ENCODE measurements around the gene TBC1D7. TPM values are rescaled to one million over a fixed set of nuclear protein-coding genes. Genes with fewer than 3 reads are reported as not detected.

TBC1D7 gene
- polyA plus RNA-seq, 3 donors, result 26.9 to 37.9 (median 36.3) TPM

- DNase-seq (ENCODE audit: extremely low read depth in 1 of 11, low read depth in 9 of 11, low spot score in 4 of 11), result no peak
Measured at GRCh38 chr6:13260101-13260598, 68.2 kb downstream of the TBC1D7 start.

DNA sequence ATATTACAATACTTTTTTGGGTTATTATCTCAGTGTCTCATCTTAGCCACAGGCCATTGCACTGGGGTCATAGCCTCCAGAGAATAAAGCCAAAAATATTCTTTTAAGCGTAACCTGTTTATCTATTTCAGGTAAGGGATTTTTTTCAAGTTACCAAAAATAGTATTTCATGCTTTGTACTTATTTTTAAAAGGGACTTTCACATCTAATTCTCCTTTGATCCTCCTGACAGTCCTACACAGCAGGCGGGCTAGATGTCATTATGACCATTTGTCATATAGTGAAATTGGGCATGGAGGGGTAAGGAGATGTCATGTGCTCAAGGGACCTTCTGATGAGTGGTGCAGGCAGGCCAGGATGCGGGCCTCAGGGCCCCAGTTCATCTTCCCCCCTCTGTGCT lies 68.9 kb downstream of the TBC1D7 start:
- no peak for DNase-seq (ENCODE audit: extremely low read depth in 1 of 11, low read depth in 9 of 11, low spot score in 4 of 11)

DNA sequence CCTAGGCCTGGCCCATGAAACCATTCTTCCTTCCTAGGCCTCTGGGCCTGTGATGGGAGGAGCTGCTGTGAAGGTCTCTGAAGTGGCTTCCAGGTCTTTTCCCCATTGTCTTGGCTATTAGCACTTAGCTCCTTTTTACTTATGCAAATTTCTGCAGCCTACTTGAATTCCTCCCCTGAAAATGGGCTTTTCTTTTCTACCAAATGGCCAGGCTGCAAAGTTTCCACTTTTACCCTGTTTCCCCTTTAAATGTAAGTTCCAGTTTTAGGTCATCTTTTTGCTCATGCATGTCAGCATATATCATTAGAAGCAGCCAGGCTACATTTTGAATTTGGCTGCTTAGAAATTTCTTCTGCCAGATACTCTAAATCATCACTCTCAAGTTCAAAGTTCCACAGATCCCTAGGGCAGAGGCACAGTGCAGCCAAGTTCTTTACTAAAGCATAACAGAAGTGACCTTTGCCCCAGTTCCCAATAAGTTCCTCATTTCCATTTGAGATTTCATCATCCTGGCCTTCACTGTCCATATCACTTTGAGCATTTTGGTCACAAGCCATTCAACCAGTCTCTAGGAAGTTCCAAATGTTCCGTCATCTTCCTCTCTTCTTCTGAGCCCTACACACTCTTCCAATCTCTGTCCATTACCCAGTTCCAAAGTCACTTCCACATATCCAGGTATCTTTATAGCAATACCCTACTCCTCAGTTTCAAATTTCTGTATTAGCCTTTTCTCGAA lies 71.9 kb downstream of the TBC1D7 start:
- DNase-seq (ENCODE audit: extremely low read depth in 1 of 11, low read depth in 9 of 11, low spot score in 4 of 11), result no peak

Other genes starting within 250 kb of the TBC1D7 start
- 1 to 10 TPM; 1.7 to 2.2 (median 1.9) TPM for gene GFOD1, start 159.1 kb upstream of the TBC1D7 start, polyA plus RNA-seq (ENCODE audit: insufficient read length in 3 of 3)
- gene SIRT5, start 246.1 kb upstream of the TBC1D7 start, polyA plus RNA-seq (ENCODE audit: insufficient read length in 3 of 3), result 10 to 100 TPM; 18.8 to 25.5 (median 21.1) TPM